ENCODE measurements around the gene CDKN2B-AS1. TPM values are rescaled to one million over a fixed set of nuclear protein-coding genes. Genes with fewer than 3 reads are reported as not detected.

Gene CDKN2B-AS1
- total and polyA plus RNA-seq, 7 donors = 0.49 to 264 (median 2.0) TPM

- no peak for DNase-seq
- Histone ChIP-seq H3K4me1 (peaks cover 0 to 4% (median under 1%) of the 10 kb centered on the region in 4 donors), H3K27me3 (no peaks in the 10 kb centered on the region), H3K9me3 (no peaks in the 10 kb centered on the region), H3K27ac (no peak overlapping the region), H3K4me3 (no peak overlapping the region), H3K36me3 (no peaks in the 10 kb centered on the region)
- WGBS, 2 donors = 30 to 66% methylated on average over 3 of the region's 3 CpGs
- intact Hi-C loops (cut with DNase I) = loop anchor here (10.0 kb wide), 1 partner anchor 224 kb away; no protein-coding TSS in a partner anchor
- TF ChIP-seq POLR2AphosphoS5 (IDR thresholded peaks at IDR 0.05) (no peak), CTCF (IDR thresholded peaks at IDR 0.05) (no peak), POLR2A (IDR thresholded peaks at IDR 0.05) (no peak), EP300 (IDR thresholded peaks at IDR 0.05) (no peak)
These were observed 44.7 kb downstream of the CDKN2B-AS1 start for GRCh38 chr9:22039258-22039657.

GRCh38 chr9:22040760-22041159 lies 46.2 kb downstream of the CDKN2B-AS1 start:
- H3K36me3 ChIP-seq = no peaks in the 10 kb centered on the region
- peaks cover 0 to 3% (median 0%) of the 10 kb centered on the region in 3 donors for H3K27me3 ChIP-seq
- 20 to 58% methylated on average over 1 of the region's 1 CpG for WGBS, 2 donors
- no peak for TF ChIP-seq CTCF (IDR thresholded peaks at IDR 0.05)
- TF ChIP-seq POLR2AphosphoS5 (IDR thresholded peaks at IDR 0.05) = no peak
- H3K27ac ChIP-seq = no peak overlapping the region
- no peak overlapping the region for H3K4me3 ChIP-seq
- no peaks in the 10 kb centered on the region for H3K9me3 ChIP-seq
- intact Hi-C loops (cut with DNase I) = no loop called here
- H3K4me1 ChIP-seq = peaks cover 0 to 4% (median under 1%) of the 10 kb centered on the region in 4 donors
- no peak for DNase-seq

- no peak overlapping the region for H3K27ac ChIP-seq
- peaks cover 0 to 4% (median under 1%) of the 10 kb centered on the region in 4 donors for H3K4me1 ChIP-seq
- no peaks in the 10 kb centered on the region for H3K9me3 ChIP-seq
- intact Hi-C loops (cut with DNase I) = no loop called here
- peaks cover 0 to 5% (median 0%) of the 10 kb centered on the region in 3 donors for H3K27me3 ChIP-seq
- DNase-seq = no peak
- no peak overlapping the region for H3K4me3 ChIP-seq
- no peaks in the 10 kb centered on the region for H3K36me3 ChIP-seq
- TF ChIP-seq POLR2A (IDR thresholded peaks at IDR 0.05) (no peak), EP300 (IDR thresholded peaks at IDR 0.05) (no peak), CTCF (IDR thresholded peaks at IDR 0.05) (no peak), POLR2AphosphoS5 (IDR thresholded peaks at IDR 0.05) (no peak)
- WGBS, 2 donors = 14 to 71% methylated on average over 1 of the region's 1 CpG
These were observed 46.8 kb downstream of the CDKN2B-AS1 start for GRCh38 chr9:22041344-22041743.

- 16 to 52% methylated on average over 1 of the region's 1 CpG for WGBS, 2 donors
- no peak for DNase-seq
- H3K27me3 ChIP-seq = peaks cover 0 to 5% (median 0%) of the 10 kb centered on the region in 3 donors
- H3K9me3 ChIP-seq = no peaks in the 10 kb centered on the region
- H3K4me1 ChIP-seq = peaks cover 0 to 4% (median under 1%) of the 10 kb centered on the region in 4 donors
- no peak overlapping the region for H3K4me3 ChIP-seq
- no peak overlapping the region for H3K27ac ChIP-seq
- TF ChIP-seq EP300 (IDR thresholded peaks at IDR 0.05) (no peak), CTCF (IDR thresholded peaks at IDR 0.05) (no peak), POLR2AphosphoS5 (IDR thresholded peaks at IDR 0.05) (no peak), POLR2A (IDR thresholded peaks at IDR 0.05) (no peak)
- H3K36me3 ChIP-seq = no peaks in the 10 kb centered on the region
- intact Hi-C loops (cut with DNase I) = no loop called here
These were observed 47.2 kb downstream of the CDKN2B-AS1 start for GRCh38 chr9:22041775-22042174.

- Histone ChIP-seq H3K4me1 (no peaks in the 10 kb centered on the region), H3K9me3 (no peaks in the 10 kb centered on the region), H3K4me3 (no peak overlapping the region), H3K36me3 (no peaks in the 10 kb centered on the region), H3K27ac (no peak overlapping the region), H3K27me3 (peaks cover 0 to 5% (median 0%) of the 10 kb centered on the region in 3 donors)
- WGBS, 2 donors = 55 to 81% methylated on average over 3 of the region's 3 CpGs
- no peak for DNase-seq
- intact Hi-C loops (cut with DNase I) = no loop called here
- TF ChIP-seq POLR2A (IDR thresholded peaks at IDR 0.05) (no peak), POLR2AphosphoS5 (IDR thresholded peaks at IDR 0.05) (no peak), CTCF (IDR thresholded peaks at IDR 0.05) (no peak), EP300 (IDR thresholded peaks at IDR 0.05) (no peak)
These were observed 49.3 kb downstream of the CDKN2B-AS1 start for GRCh38 chr9:22043928-22044327.

Data from sigmoid colon (tissue), 7 donors.